ENCODE results near the gene ERBB4.

DNA sequence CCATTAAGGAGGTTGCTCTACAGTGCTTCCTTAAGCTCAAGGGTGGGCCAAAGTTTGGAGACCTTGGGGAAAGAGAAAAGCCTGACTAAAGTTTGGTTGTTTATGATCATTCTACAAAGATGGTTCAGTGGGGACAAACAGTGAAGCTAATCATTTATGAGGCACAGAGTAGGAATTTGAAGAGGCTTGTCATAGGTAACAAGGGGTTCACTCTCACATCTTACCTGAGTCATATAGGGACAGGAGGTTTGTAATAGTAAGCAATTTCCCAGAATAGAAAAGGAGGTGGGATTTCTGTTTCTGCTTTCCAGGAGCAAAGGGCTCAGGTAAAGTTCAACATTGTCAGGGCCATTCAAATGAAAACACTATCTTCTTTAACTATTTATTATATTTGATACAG is 1194.3 kb downstream of the ERBB4 start:
- no peak for TF ChIP-seq POLR2A (IDR thresholded peaks at IDR 0.05)
- TF ChIP-seq CTCF (IDR thresholded peaks at IDR 0.05 in 4 of 5, conservative IDR thresholded peaks at IDR 0.05 in 1 of 5): no peak

Data from gastrocnemius medialis (tissue), 4 donors.